Vagina (tissue), 2 donors: ENCODE results near the gene ZFYVE1. TPM values are rescaled to one million over a fixed set of nuclear protein-coding genes. Genes with fewer than 3 reads are reported as not detected.
"Not testable (repeated sequence)": the region's sequence is repeated elsewhere in the genome, so short reads cannot be mapped to it uniquely, and the experiment has no call there.

Source experiments
- DNase-seq, 2 donors: peaks; one replicate each; pipeline ENCODE4 v3.0.0-alpha.2; 2017; ENCODE audit errors: extremely low spot score in 2 of 2
- H3K27ac ChIP-seq: fragments of 200-600 bp; sonication (generic); one replicate; pipeline ENCODE4 v1.5.1; 2019
- H3K27me3 ChIP-seq: fragments of 200-600 bp; sonication (generic); one replicate; pipeline ENCODE4 v1.5.1; 2019
- H3K36me3 ChIP-seq, 2 donors: fragments of 200-600 bp; sonication (generic); one replicate each; pipeline ENCODE4 v1.5.1; 2017 to 2019
- H3K4me1 ChIP-seq: fragments of 200-600 bp; sonication (generic); one replicate; pipeline ENCODE4 v1.5.1; 2019
- H3K4me3 ChIP-seq, 2 donors: fragments of 200-600 bp; sonication (generic); 1 replicate in 1 of 2; 2 replicates in 1 of 2; pipeline ENCODE4 v1.5.1; 2016 to 2019
- H3K9me3 ChIP-seq: fragments of 200-600 bp; sonication (generic); one replicate; pipeline ENCODE4 v1.5.1; 2019
- POLR2A ChIP-seq, 2 donors: fragments of 450-650 bp; IDR thresholded peaks; one replicate each; pipeline ENCODE4 v1.6.1; 2017; ENCODE audit warnings: antibody characterized with exemption in 2 of 2, mild to moderate bottlenecking in 2 of 2, moderate library complexity in 2 of 2
- POLR2AphosphoS5 ChIP-seq, 2 donors: sonication (generic); formaldehyde crosslinking; IDR thresholded peaks; one replicate each; pipeline ENCODE4 v1.9.0; 2017; ENCODE audit warnings: antibody characterized with exemption in 2 of 2, mild to moderate bottlenecking in 2 of 2, low read depth in 1 of 2; ENCODE audit not compliant: insufficient read depth in 1 of 2
- intact Hi-C: fragments of 100-400 bp; cut with DNase I; formaldehyde crosslinking; loops from one replicate; pipeline ENCODE4 v1.15.1; 2023
- total RNA-seq: library from RNA; depleted of rRNA; stranded (reverse); fragments of >200 nt; gene quantifications from one replicate; pipeline ENCODE4 v1.2.3, GENCODE V29; 2016
- TF ChIP-seq, protein P1 (sequence below), 3 experiments: fragments of 450-650 bp in 2 of 3; fragments of 200-600 bp in 1 of 3; sonication (generic) in 1 of 3; IDR thresholded peaks; one replicate each; pipeline ENCODE4 v1.5.1; 2017 to 2019; ENCODE audit warnings: antibody characterized with exemption in 3 of 3, mild to moderate bottlenecking in 2 of 3, moderate library complexity in 2 of 3

ZFYVE1 gene
- total RNA-seq, 1 donor from 2014 or later = 19.2 TPM

DNA sequence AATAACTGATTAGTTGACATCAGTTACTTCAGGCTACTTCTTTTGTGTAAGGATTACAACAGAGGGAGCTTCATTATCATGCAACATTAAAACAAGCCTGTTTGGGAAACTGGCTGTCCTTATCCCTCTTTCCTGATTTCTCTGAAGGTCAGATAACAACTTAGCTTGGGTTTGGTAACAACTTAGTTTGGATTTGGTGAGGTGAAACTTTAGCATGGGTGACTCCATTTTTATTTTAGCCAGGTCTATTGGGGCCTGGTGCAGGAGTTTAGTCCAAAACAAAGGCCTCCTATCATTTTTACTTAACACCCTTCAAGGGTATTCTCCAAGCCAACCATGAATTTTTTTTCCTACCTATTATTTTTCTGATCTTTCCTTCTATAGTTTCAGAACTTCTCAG, 1.1 kb upstream of the ZFYVE1 start:
- Histone ChIP-seq H3K9me3 (no peaks in the 10 kb centered on the region), H3K4me1 (peaks cover 36% of the 10 kb centered on the region), H3K36me3 (peaks cover 0 to 11% of the 10 kb centered on the region in 2 donors), H3K27ac (peak overlapping the region; percentile 79), H3K4me3 (no peak overlapping the region), H3K27me3 (no peaks in the 10 kb centered on the region)
- DNase-seq = no peak
- intact Hi-C loops = no loop called here
- TF ChIP-seq POLR2AphosphoS5 (IDR thresholded peaks at IDR 0.05; ENCODE audit: insufficient read depth in 1 of 2, low read depth in 1 of 2) = no peak
- TF ChIP-seq, protein P1, sequence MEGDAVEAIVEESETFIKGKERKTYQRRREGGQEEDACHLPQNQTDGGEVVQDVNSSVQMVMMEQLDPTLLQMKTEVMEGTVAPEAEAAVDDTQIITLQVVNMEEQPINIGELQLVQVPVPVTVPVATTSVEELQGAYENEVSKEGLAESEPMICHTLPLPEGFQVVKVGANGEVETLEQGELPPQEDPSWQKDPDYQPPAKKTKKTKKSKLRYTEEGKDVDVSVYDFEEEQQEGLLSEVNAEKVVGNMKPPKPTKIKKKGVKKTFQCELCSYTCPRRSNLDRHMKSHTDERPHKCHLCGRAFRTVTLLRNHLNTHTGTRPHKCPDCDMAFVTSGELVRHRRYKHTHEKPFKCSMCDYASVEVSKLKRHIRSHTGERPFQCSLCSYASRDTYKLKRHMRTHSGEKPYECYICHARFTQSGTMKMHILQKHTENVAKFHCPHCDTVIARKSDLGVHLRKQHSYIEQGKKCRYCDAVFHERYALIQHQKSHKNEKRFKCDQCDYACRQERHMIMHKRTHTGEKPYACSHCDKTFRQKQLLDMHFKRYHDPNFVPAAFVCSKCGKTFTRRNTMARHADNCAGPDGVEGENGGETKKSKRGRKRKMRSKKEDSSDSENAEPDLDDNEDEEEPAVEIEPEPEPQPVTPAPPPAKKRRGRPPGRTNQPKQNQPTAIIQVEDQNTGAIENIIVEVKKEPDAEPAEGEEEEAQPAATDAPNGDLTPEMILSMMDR (IDR thresholded peaks at IDR 0.05) = no peak
- no peak for TF ChIP-seq POLR2A (IDR thresholded peaks at IDR 0.05)

- TF ChIP-seq POLR2A (IDR thresholded peaks at IDR 0.05) (no peak), POLR2AphosphoS5 (IDR thresholded peaks at IDR 0.05; ENCODE audit: insufficient read depth in 1 of 2, low read depth in 1 of 2) (no peak)
- TF ChIP-seq, protein P1 (IDR thresholded peaks at IDR 0.05) = no peak
- Histone ChIP-seq H3K27me3 (no peaks in the 10 kb centered on the region), H3K9me3 (no peaks in the 10 kb centered on the region), H3K27ac (peak overlapping the region; percentile 79), H3K4me3 (peak overlapping the region; percentile 65 to 72), H3K4me1 (peaks cover 39% of the 10 kb centered on the region), H3K36me3 (peaks cover 0 to 11% of the 10 kb centered on the region in 2 donors)
- no peak for DNase-seq
- intact Hi-C loops = no loop called here
These were observed 640 bp upstream of the ZFYVE1 start for GRCh38 chr14:73027546-73027945.

DNA sequence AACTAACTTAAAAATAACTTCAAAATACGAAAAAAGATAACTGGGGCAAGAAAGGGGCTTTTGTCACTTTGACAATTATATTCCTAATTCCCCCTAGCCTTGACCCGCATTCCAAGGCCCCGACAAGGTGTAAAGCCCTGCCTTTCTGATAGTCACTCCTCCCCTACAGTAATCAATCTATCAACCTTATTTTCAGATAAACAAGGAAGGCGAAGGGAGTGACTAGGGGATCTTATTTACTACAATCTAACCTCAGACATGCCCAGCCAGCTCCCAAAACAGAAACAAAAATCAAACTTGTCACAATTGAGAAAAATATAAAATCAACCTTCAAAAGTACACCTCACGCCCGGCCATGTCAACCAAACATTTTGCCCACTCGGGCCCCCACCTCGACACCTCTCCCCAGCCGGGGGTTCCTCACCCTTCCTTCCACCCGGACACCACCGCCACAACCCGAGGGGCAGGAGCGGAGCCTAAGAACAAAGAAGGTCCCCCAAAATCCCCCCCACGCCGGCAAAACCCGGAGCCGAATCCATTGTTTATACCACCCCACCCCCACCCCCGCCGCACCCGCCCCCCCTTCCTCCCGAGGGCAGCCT, 562 bp downstream of the ZFYVE1 start:
- DNase-seq = no peak
- Histone ChIP-seq H3K27ac (peak overlapping the region; percentile 79), H3K27me3 (no peaks in the 10 kb centered on the region), H3K4me3 (peak overlapping the region; percentile 65 to 72), H3K36me3 (peaks cover 0 to 11% of the 10 kb centered on the region in 2 donors), H3K9me3 (no peaks in the 10 kb centered on the region), H3K4me1 (peaks cover 43% of the 10 kb centered on the region)
- no peak for TF ChIP-seq POLR2AphosphoS5 (IDR thresholded peaks at IDR 0.05; ENCODE audit: insufficient read depth in 1 of 2, low read depth in 1 of 2)
- no peak for TF ChIP-seq POLR2A (IDR thresholded peaks at IDR 0.05)
- TF ChIP-seq, protein P1 (IDR thresholded peaks at IDR 0.05) = no peak
- intact Hi-C loops = no loop called here

- intact Hi-C loops = no loop called here
These were observed 1.4 kb downstream of the ZFYVE1 start for GRCh38 chr14:73025544-73025943.

DNA sequence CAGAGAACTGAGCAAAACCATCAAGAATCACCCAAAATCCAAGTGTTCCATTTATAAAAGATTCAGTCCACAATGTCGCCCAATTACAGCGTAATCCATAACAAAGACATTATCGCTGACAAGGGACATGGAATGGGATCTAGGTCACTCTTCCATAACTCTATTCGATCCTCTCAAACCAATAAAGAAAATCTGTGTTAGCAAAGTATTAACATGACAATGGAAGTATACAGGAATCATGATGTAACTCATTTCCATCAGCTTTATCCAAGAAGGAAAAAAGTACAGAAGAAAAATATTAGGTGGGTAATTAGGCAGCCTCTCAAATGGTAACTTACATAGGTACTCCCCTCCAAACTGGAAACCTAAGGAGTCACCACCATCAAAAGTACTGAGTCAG, 4.9 kb downstream of the ZFYVE1 start:
- Histone ChIP-seq H3K27ac (no peak overlapping the region), H3K27me3 (no peaks in the 10 kb centered on the region), H3K4me1 (peaks cover 48% of the 10 kb centered on the region), H3K4me3 (peak overlapping the region in 1 of 2 donors; percentile 17), H3K9me3 (no peaks in the 10 kb centered on the region), H3K36me3 (peaks cover 0 to 16% of the 10 kb centered on the region in 2 donors)
- DNase-seq = no peak
- TF ChIP-seq POLR2A (IDR thresholded peaks at IDR 0.05) (no peak), POLR2AphosphoS5 (IDR thresholded peaks at IDR 0.05; ENCODE audit: insufficient read depth in 1 of 2, low read depth in 1 of 2) (no peak)
- TF ChIP-seq, protein P1 (IDR thresholded peaks at IDR 0.05) = no peak
- intact Hi-C loops = no loop called here

More at GRCh38 chr14:73025544-73025943, 1.4 kb downstream of the ZFYVE1 start:
- peaks cover 0 to 11% of the 10 kb centered on the region in 2 donors for H3K36me3 ChIP-seq
- TF ChIP-seq POLR2AphosphoS5 (IDR thresholded peaks at IDR 0.05; ENCODE audit: insufficient read depth in 1 of 2, low read depth in 1 of 2) (no peak), POLR2A (IDR thresholded peaks at IDR 0.05) (no peak)
- TF ChIP-seq, protein P1 (IDR thresholded peaks at IDR 0.05) = no peak
- H3K27ac ChIP-seq = peak overlapping the region; percentile 79
- no peaks in the 10 kb centered on the region for H3K27me3 ChIP-seq
- H3K9me3 ChIP-seq = no peaks in the 10 kb centered on the region
- H3K4me1 ChIP-seq = peaks cover 43% of the 10 kb centered on the region
- DNase-seq = no peak
- H3K4me3 ChIP-seq = peak overlapping the region in 1 of 2 donors; percentile 65

DNA sequence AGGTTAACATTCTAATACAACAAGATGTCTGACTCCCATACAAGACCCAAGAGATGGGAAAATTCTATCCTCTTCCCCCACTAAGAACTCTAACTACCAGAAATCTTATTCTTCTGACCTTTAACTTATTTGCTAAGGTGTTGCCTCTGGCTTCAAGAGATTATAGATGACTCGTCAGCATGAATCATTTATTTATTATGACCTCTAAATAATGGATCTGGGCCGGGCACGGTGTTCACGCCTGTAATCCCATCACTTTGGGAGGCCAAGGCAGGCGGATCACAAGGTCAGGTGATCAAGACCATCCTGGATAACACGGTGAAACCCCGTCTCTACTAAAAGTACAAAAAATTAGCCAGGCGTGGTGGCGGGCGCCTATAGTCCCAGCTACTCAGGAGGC, 10.9 kb downstream of the ZFYVE1 start:
- H3K36me3 ChIP-seq, H3K27ac ChIP-seq, H3K27me3 ChIP-seq, H3K9me3 ChIP-seq, H3K4me3 ChIP-seq, intact Hi-C loops, DNase-seq: not testable (repeated sequence)
- H3K4me1 ChIP-seq = peaks cover 16% of the 10 kb centered on the region

DNA sequence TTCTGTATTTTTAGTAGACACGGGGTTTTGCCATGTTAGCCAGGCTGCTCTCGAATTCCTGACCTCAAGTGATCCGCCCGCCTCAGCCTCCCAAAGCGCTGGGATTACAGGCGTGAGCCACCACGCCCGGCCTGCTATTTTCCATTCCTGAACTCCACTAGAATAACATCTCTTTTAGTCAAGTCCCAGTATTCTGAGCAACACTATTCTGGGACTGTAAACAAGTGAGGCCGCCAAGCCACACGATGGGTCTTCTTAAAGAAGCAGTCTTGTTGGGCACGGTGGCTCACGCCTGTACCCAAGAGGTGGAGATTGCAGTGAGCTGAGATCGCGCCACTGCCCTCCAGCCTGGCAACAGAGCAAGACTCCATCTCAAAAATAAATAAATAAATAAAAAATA, 11.4 kb downstream of the ZFYVE1 start:
- H3K9me3 ChIP-seq, H3K27ac ChIP-seq, H3K27me3 ChIP-seq, H3K4me3 ChIP-seq, intact Hi-C loops, H3K36me3 ChIP-seq, DNase-seq: not testable (repeated sequence)
- H3K4me1 ChIP-seq = peaks cover 16% of the 10 kb centered on the region
